ENCODE measurements around the gene ACAP3.

DNA sequence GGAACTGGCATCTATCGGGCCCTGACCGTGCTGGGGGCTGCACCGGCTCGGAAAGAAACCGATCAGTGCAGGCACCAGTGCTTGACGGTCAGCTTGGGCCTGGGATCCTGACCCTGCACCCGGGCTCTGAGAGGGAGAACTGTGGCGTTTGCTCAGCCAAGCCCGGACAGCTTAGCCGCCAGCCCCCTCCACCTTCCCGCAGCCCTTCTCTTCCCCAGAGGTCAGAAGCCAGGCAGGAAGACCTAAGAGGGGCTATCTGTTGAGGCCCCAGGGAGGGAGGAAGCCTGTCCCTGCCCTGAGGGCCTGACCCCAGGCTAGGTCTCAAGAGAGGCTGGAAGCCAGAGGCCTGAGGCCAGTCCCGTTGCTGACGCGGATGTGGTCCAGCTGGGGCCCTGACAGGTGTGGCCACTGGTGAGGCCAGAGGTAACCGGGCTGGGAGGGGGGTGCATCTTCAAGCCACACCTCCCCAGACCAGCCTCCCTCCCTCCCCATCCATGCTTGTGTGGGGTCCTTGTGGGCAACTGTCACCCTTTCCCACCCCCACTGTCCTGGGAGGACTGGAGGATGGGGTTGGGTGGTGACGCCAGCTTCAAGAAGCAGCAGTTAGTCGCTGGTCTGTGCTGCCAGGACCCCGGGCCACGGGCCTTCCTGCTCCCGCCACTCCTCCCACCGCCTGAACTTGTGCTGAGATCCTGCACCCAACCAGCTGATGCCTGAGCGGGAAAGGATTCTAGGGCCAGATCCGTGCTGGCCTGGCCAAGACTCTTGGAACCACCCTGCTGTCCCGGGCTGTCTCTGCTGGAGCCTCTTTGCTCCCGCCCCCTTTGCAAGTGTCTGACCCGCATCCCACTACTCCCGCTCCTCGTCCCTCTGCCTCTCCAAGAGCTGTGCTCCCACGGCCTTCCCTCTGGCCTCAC, 44.0 kb upstream of the ACAP3 start:
- TF ChIP-seq, protein P1, sequence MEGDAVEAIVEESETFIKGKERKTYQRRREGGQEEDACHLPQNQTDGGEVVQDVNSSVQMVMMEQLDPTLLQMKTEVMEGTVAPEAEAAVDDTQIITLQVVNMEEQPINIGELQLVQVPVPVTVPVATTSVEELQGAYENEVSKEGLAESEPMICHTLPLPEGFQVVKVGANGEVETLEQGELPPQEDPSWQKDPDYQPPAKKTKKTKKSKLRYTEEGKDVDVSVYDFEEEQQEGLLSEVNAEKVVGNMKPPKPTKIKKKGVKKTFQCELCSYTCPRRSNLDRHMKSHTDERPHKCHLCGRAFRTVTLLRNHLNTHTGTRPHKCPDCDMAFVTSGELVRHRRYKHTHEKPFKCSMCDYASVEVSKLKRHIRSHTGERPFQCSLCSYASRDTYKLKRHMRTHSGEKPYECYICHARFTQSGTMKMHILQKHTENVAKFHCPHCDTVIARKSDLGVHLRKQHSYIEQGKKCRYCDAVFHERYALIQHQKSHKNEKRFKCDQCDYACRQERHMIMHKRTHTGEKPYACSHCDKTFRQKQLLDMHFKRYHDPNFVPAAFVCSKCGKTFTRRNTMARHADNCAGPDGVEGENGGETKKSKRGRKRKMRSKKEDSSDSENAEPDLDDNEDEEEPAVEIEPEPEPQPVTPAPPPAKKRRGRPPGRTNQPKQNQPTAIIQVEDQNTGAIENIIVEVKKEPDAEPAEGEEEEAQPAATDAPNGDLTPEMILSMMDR (IDR thresholded peaks at IDR 0.05; ENCODE audit: low read depth, low read length): no peak
- no peak for TF ChIP-seq MYC (IDR thresholded peaks at IDR 0.05; ENCODE audit: low read depth, low read length)
- no peak for TF ChIP-seq POLR2A (IDR thresholded peaks at IDR 0.05; ENCODE audit: extremely low read depth, insufficient read length)
